ENCODE measurements around the gene LTBP2.

GRCh38 chr14:74486164-74486563 lies 125.9 kb downstream of the LTBP2 start:
- TF ChIP-seq EZH2 (IDR thresholded peaks at IDR 0.05; ENCODE audit: insufficient read depth, poor library complexity, severe bottlenecking) (no peak), EZH2phosphoT487 (IDR thresholded peaks at IDR 0.05; ENCODE audit: insufficient read depth, low read depth) (no peak)
